ENCODE results near the gene CDC14B.

CDC14B gene

GRCh38 chr9:96508227-96508940 is 111.3 kb downstream of the CDC14B start:
- TF ChIP-seq FOXP2 (optimal IDR thresholded peaks at IDR 0.05; ENCODE audit: borderline replicate concordance, extremely low read depth, extremely low read length, insufficient read depth) (no peak), REST (IDR thresholded peaks at IDR 0.05; ENCODE audit: insufficient read depth in 1 of 2, low read depth in 2 of 2, low read length in 2 of 2) (no peak), SIN3A (IDR thresholded peaks at IDR 0.05; ENCODE audit: borderline replicate concordance, insufficient read depth, low read length) (no peak), TAF1 (IDR thresholded peaks at IDR 0.05; ENCODE audit: borderline replicate concordance, insufficient read depth, low read length) (no peak), POLR2AphosphoS5 (IDR thresholded peaks at IDR 0.05; ENCODE audit: low read depth, low read length) (no peak)

GRCh38 chr9:96505316-96505991 is 114.2 kb downstream of the CDC14B start:
- no peak for TF ChIP-seq FOXP2 (optimal IDR thresholded peaks at IDR 0.05; ENCODE audit: borderline replicate concordance, extremely low read depth, extremely low read length, insufficient read depth)

DNA sequence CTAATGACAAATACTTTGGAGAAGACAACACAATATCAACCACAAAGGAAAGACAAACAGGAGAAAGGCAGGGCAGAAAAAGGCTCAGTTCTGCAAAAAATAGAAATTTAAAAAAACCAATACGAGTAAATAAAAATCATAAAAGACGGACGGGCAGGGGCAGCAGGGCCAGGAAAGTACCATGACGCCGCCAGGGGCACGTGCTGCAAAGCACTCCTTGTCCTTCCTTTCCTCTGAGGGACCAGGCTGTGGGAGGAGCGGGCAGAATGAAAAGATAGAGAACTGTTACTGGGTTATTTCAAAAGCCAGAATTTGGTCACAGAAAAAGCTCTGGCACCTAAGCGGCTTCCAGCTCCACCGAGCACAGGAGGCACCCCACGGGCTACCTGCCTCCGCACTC is 115.7 kb downstream of the CDC14B start:
- TF ChIP-seq REST (IDR thresholded peaks at IDR 0.05; ENCODE audit: insufficient read depth in 1 of 2, low read depth in 2 of 2, low read length in 2 of 2) (no peak), TAF1 (IDR thresholded peaks at IDR 0.05; ENCODE audit: borderline replicate concordance, insufficient read depth, low read length) (no peak), SIN3A (IDR thresholded peaks at IDR 0.05; ENCODE audit: borderline replicate concordance, insufficient read depth, low read length) (no peak), POLR2AphosphoS5 (IDR thresholded peaks at IDR 0.05; ENCODE audit: low read depth, low read length) (no peak), FOXP2 (optimal IDR thresholded peaks at IDR 0.05; ENCODE audit: borderline replicate concordance, extremely low read depth, extremely low read length, insufficient read depth) (no peak)

DNA sequence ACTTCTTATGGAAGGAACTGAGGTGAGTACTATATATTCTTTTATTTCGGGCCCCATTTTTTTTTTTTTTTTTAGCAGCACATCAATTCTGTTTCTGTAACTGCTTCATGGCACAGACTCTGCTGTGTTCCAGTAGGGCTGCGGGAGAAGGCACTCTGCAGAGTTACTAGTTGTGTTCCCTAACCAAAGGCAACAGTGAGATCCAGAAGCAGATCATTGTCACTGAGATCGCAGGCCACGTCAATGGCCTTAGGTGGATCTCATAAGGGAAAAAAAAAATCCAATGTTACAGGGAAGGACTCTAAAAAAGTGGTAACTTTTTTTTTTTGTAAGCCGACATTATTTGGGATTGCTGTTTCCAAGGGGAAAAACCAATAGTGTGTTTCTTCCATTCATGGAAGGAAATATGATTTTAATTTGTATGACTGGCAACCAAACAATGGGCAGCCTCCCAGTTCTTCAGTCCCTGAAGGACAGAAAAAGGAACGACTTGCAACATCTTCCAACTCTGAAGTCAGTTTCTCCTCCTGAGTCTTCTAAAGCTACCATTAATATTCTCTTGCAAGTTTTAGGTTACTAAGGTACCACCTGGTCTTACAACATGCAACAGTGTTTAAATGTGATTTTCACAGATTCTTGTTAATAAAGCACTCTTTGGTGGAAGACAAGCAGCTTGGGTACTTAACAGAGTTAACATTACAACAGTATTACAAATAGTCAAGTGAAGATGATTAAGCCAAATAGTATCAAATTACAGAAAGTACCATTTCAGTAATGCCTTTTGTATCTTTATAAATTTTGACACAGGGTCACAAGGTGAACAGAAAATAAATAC is 116.9 kb downstream of the CDC14B start:
- TF ChIP-seq REST (IDR thresholded peaks at IDR 0.05; ENCODE audit: insufficient read depth in 1 of 2, low read depth in 2 of 2, low read length in 2 of 2) (no peak), TAF1 (IDR thresholded peaks at IDR 0.05; ENCODE audit: borderline replicate concordance, insufficient read depth, low read length) (no peak), POLR2AphosphoS5 (IDR thresholded peaks at IDR 0.05; ENCODE audit: low read depth, low read length) (no peak), FOXP2 (optimal IDR thresholded peaks at IDR 0.05; ENCODE audit: borderline replicate concordance, extremely low read depth, extremely low read length, insufficient read depth) (no peak), SIN3A (IDR thresholded peaks at IDR 0.05; ENCODE audit: borderline replicate concordance, insufficient read depth, low read length) (no peak)

DNA sequence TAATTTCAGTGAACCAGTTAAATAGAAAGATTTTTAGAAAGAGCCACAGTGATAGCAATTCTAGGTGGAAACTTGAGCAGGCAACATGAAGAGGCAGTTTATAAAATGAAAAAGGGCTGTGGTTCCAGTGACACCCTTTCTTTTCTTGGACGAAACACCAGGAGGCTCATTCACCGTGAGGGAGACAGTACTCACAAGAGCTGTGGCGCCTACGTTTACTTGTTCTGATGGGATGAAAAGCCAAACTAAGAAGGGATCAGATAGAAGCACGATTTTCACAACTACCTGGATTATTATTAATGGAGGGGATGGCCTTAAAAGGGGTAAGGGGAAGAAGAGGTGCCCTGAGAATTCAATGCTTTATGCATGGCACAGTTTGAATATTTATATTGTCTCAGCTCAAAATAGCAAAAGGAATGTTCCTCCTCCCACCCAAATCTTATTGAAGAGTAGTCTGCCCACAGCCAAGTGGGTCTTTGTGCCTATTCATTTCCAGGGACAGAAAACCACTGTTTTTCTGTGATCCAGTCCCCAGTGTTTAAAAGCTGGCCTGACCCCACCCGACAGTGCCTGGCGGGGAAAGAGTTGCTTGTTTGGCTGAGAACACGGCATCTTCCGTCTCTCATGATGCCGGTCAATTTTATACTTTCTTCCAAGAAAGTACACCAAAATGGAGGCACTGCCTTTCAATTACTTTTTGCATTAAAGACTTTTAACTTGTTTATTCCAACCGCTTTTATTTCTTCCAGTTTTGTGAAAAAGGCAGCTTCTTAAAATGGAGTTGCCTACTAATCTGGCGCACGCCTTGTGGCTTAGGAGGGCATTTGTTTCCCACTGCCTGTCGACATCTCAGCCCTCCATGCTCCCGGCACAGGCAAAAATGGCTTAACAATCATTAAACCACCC is 117.8 kb downstream of the CDC14B start:
- TF ChIP-seq TAF1 (IDR thresholded peaks at IDR 0.05; ENCODE audit: borderline replicate concordance, insufficient read depth, low read length) (no peak), FOXP2 (optimal IDR thresholded peaks at IDR 0.05; ENCODE audit: borderline replicate concordance, extremely low read depth, extremely low read length, insufficient read depth) (no peak), POLR2AphosphoS5 (IDR thresholded peaks at IDR 0.05; ENCODE audit: low read depth, low read length) (no peak), REST (IDR thresholded peaks at IDR 0.05; ENCODE audit: insufficient read depth in 1 of 2, low read depth in 2 of 2, low read length in 2 of 2) (no peak), SIN3A (IDR thresholded peaks at IDR 0.05; ENCODE audit: borderline replicate concordance, insufficient read depth, low read length) (no peak)
